DOHH2 (cell line): ENCODE data around the gene SLC23A3.

Experiments used
- H3F3A ChIP-seq: fragments of 200-600 bp; sonication (generic), shearing (Covaris generic); 2 replicates; pipeline ENCODE4 v1.6.0; 2016; ENCODE audit warnings: antibody characterized with exemption, mild to moderate bottlenecking; ENCODE audit not compliant: control insufficient read depth, insufficient read depth
- H3K27ac ChIP-seq: fragments of 200-600 bp; sonication (generic); 2 replicates; pipeline ENCODE4 v1.5.1; 2014; ENCODE audit warnings: low read depth, mild to moderate bottlenecking, low read length, moderate library complexity
- H3K27me3 ChIP-seq: fragments of 200-600 bp; sonication (generic); 2 replicates; pipeline ENCODE4 v1.6.1; 2014; ENCODE audit warnings: mild to moderate bottlenecking, low read length, mixed read lengths; ENCODE audit not compliant: control insufficient read depth
- H3K36me3 ChIP-seq: fragments of 200-600 bp; sonication (generic); 2 replicates; pipeline ENCODE4 v1.6.1; 2014; ENCODE audit warnings: mild to moderate bottlenecking, low read length, moderate library complexity, mixed read lengths; ENCODE audit not compliant: control insufficient read depth
- H3K4me1 ChIP-seq: fragments of 200-600 bp; sonication (generic); 2 replicates; pipeline ENCODE4 v1.6.1; 2014; ENCODE audit warnings: mild to moderate bottlenecking, low read length, mixed read lengths; ENCODE audit not compliant: control insufficient read depth
- H3K4me2 ChIP-seq: fragments of 200-600 bp; sonication (generic); 2 replicates; pipeline ENCODE4 v1.6.0; 2014; ENCODE audit warnings: mild to moderate bottlenecking, low read length, moderate library complexity
- H3K4me3 ChIP-seq: fragments of 200-600 bp; sonication (generic); 2 replicates; pipeline ENCODE4 v1.5.1; 2014; ENCODE audit warnings: mild to moderate bottlenecking, low read length, mixed read lengths
- H3K79me2 ChIP-seq: fragments of 200-600 bp; sonication (generic); 2 replicates; pipeline ENCODE4 v1.6.1; 2014; ENCODE audit warnings: mild to moderate bottlenecking, low read length, mixed read lengths; ENCODE audit not compliant: control insufficient read depth
- H3K9me2 ChIP-seq: fragments of 200-600 bp; sonication (generic); replicated peaks from 2 replicates; pipeline ENCODE4 v1.6.1; 2014; ENCODE audit warnings: mild to moderate bottlenecking, low read length, mixed read lengths; ENCODE audit not compliant: control insufficient read depth
- H3K9me3 ChIP-seq: fragments of 200-600 bp; sonication (generic); 2 replicates; pipeline ENCODE4 v1.6.1; 2014; ENCODE audit warnings: antibody characterized with exemption, low read length, mixed read lengths; ENCODE audit not compliant: control insufficient read depth, insufficient read depth
- H4K20me1 ChIP-seq: fragments of 200-600 bp; sonication (generic); 2 replicates; pipeline ENCODE4 v1.6.0; 2014; ENCODE audit warnings: low read depth, mild to moderate bottlenecking, antibody characterized with exemption, low read length, moderate library complexity; ENCODE audit not compliant: control insufficient read depth, insufficient read depth
- EZH2phosphoT487 ChIP-seq: fragments of 200-600 bp; sonication (generic); IDR thresholded peaks from 2 replicates; pipeline ENCODE4 v1.6.1; 2017; ENCODE audit warnings: borderline replicate concordance, mild to moderate bottlenecking, antibody characterized with exemption, low read length, moderate library complexity, mixed read lengths
- TF ChIP-seq, protein P1 (sequence below): fragments of 200-600 bp; sonication (generic); IDR thresholded peaks from one replicate; pipeline ENCODE4 v1.5.1; 2014; ENCODE audit warnings: antibody characterized with exemption, mild to moderate bottlenecking, low read depth, low read length; ENCODE audit not compliant: poor library complexity, severe bottlenecking

The SLC23A3 gene

DNA sequence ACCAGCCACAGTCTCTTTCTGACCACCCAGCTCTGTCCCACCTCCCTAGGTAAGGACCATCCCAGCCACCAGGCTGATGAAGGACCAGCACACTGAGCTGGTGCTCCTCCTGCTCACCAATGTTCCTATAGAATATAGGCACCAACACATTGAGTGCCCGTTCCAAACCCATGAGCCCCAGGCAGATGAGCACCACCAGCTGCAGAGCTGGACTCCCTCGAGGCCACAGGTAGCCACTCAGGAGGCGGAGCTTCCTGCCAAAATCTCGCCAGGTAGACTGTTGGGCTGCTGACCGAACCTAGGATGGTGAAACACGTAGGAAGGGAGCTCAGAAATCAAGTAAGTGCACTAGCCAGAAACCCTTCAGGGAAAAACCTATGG, 46.7 kb upstream of the SLC23A3 start:
- H3K79me2 ChIP-seq: peaks cover 18% of the 10 kb centered on the region
- no peak for TF ChIP-seq EZH2phosphoT487
- TF ChIP-seq, protein P1, sequence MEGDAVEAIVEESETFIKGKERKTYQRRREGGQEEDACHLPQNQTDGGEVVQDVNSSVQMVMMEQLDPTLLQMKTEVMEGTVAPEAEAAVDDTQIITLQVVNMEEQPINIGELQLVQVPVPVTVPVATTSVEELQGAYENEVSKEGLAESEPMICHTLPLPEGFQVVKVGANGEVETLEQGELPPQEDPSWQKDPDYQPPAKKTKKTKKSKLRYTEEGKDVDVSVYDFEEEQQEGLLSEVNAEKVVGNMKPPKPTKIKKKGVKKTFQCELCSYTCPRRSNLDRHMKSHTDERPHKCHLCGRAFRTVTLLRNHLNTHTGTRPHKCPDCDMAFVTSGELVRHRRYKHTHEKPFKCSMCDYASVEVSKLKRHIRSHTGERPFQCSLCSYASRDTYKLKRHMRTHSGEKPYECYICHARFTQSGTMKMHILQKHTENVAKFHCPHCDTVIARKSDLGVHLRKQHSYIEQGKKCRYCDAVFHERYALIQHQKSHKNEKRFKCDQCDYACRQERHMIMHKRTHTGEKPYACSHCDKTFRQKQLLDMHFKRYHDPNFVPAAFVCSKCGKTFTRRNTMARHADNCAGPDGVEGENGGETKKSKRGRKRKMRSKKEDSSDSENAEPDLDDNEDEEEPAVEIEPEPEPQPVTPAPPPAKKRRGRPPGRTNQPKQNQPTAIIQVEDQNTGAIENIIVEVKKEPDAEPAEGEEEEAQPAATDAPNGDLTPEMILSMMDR: no peak
- H3K4me3 ChIP-seq: no peak overlapping the region
- H3K9me2 ChIP-seq: no peaks in the 10 kb centered on the region
- no peaks in the 10 kb centered on the region for H3K9me3 ChIP-seq
- H3K4me1 ChIP-seq: peaks cover 21% of the 10 kb centered on the region
- H3F3A ChIP-seq: no peaks in the 10 kb centered on the region
- H3K36me3 ChIP-seq: peaks cover 66% of the 10 kb centered on the region
- H4K20me1 ChIP-seq: no peaks in the 10 kb centered on the region
- H3K27me3 ChIP-seq: no peaks in the 10 kb centered on the region
- no peak overlapping the region for H3K27ac ChIP-seq
- peak overlapping the region; percentile 23; the same call in 1 of the 2 replicates for H3K4me2 ChIP-seq

DNA sequence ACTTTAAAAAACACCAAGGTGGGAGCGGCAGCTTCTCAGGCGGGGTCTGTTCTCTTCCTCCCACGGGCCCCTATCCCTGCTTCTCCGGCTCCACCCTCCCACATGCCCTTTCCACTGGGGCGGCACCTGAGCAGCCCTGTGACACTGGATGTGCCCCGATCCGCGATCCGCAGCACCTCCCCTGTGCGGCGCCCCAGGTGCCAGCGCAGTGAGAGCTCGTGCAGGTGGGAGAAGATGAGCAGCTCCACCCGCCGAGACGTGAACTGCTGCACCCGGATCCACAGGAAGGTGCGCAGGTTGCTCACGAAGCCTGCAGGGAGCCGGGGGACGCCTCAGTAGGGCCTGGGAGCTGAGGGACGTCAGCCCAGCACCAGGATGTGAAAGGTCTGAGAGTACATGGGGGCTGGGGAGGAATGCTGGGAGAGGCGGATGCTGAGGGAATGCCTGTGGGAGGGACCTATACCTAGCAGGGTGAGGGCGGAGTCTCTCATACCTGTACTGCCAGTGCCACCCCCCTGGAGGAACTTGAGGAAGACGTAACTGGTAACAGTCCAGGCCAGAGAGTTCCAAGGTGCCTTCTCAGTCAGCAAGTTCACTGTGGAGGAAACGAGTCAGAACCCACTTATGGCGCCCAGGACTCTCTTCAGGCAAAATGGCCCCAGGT, 46.2 kb upstream of the SLC23A3 start:
- Histone ChIP-seq H3K9me3 (no peaks in the 10 kb centered on the region), H3K4me2 (no peak overlapping the region), H3F3A (no peaks in the 10 kb centered on the region), H3K4me1 (peaks cover 21% of the 10 kb centered on the region), H3K79me2 (peaks cover 18% of the 10 kb centered on the region), H4K20me1 (no peaks in the 10 kb centered on the region), H3K36me3 (peaks cover 66% of the 10 kb centered on the region), H3K27me3 (no peaks in the 10 kb centered on the region), H3K27ac (no peak overlapping the region), H3K9me2 (no peaks in the 10 kb centered on the region), H3K4me3 (no peak overlapping the region)
- TF ChIP-seq EZH2phosphoT487: no peak
- TF ChIP-seq, protein P1: no peak

DNA sequence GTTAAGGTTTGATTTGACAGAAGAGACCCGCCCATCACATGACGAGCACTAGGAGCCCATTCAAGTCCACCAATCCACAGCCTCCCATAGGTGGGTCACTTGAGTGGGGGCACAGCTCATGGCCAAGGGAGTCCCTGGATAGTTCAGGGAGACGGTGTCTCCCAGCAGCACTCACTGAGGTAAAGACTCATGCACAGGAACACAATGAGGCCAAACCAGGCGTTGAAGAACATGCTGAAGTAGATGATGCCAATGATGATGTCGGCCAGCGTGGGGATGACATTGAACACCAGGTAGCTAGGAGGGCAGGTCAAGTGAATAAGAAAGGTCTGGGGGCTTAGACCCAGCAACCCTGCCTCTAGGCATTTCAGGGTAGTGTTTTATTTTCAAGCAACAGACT, 45.0 kb upstream of the SLC23A3 start:
- Histone ChIP-seq H3K4me2 (no peak overlapping the region), H3K4me3 (no peak overlapping the region), H3K9me2 (no peaks in the 10 kb centered on the region), H3K27ac (no peak overlapping the region), H4K20me1 (no peaks in the 10 kb centered on the region), H3K9me3 (no peaks in the 10 kb centered on the region), H3K79me2 (peaks cover 18% of the 10 kb centered on the region), H3F3A (no peaks in the 10 kb centered on the region), H3K36me3 (peaks cover 65% of the 10 kb centered on the region), H3K4me1 (peaks cover 21% of the 10 kb centered on the region), H3K27me3 (no peaks in the 10 kb centered on the region)
- TF ChIP-seq, protein P1: no peak
- no peak for TF ChIP-seq EZH2phosphoT487
